ENCODE data around the gene MAP4. TPM values are rescaled to one million over a fixed set of nuclear protein-coding genes. Genes with fewer than 3 reads are reported as not detected.

The MAP4 gene
- total RNA-seq, 1 donor from 2014 or later, result 191 TPM

- peaks cover 75% of the 10 kb centered on the region for H3K36me3 ChIP-seq
- intact Hi-C loops (cut with DNase I), result no loop called here
- H3K4me3 ChIP-seq, result no peak overlapping the region
- no peaks in the 10 kb centered on the region for H3K27me3 ChIP-seq
- H3K4me1 ChIP-seq, result no peaks in the 10 kb centered on the region
- ATAC-seq (no peak), DNase-seq (peak; percentile 59)
- no peak overlapping the region for H3K27ac ChIP-seq
- no peak for TF ChIP-seq CTCF (IDR thresholded peaks at IDR 0.05)
- H3K9me3 ChIP-seq, result no peaks in the 10 kb centered on the region
Observed at GRCh38 chr3:47855461-47856383, 160.5 kb downstream of the MAP4 start.

GRCh38 chr3:47854720-47855455 lies 161.3 kb downstream of the MAP4 start:
- DNase-seq (no peak), ATAC-seq (no peak)
- Histone ChIP-seq H3K27ac (no peak overlapping the region), H3K4me1 (no peaks in the 10 kb centered on the region), H3K36me3 (peaks cover 76% of the 10 kb centered on the region), H3K27me3 (no peaks in the 10 kb centered on the region), H3K4me3 (no peak overlapping the region), H3K9me3 (no peaks in the 10 kb centered on the region)
- intact Hi-C loops (cut with DNase I), result no loop called here
- no peak for TF ChIP-seq CTCF (IDR thresholded peaks at IDR 0.05)

- no peak for DNase-seq
- intact Hi-C loops (cut with DNase I), result no loop called here
- peaks cover 76% of the 10 kb centered on the region for H3K36me3 ChIP-seq
Observed at GRCh38 chr3:47854267-47854666, 161.9 kb downstream of the MAP4 start.

GRCh38 chr3:47852604-47853602 lies 163.3 kb downstream of the MAP4 start:
- Histone ChIP-seq H3K9me3 (no peaks in the 10 kb centered on the region), H3K4me3 (no peak overlapping the region), H3K36me3 (peaks cover 88% of the 10 kb centered on the region), H3K27me3 (no peaks in the 10 kb centered on the region), H3K27ac (no peak overlapping the region), H3K4me1 (no peaks in the 10 kb centered on the region)
- no peak for ATAC-seq
- no peak for TF ChIP-seq CTCF (IDR thresholded peaks at IDR 0.05)
- intact Hi-C loops (cut with DNase I), result no loop called here
- DNase-seq, result no peak

More at GRCh38 chr3:47854267-47854666, 161.9 kb downstream of the MAP4 start:
- no peaks in the 10 kb centered on the region for H3K4me1 ChIP-seq
- TF ChIP-seq CTCF (IDR thresholded peaks at IDR 0.05), result no peak
- no peak for ATAC-seq
- H3K4me3 ChIP-seq, result no peak overlapping the region
- no peaks in the 10 kb centered on the region for H3K27me3 ChIP-seq
- no peaks in the 10 kb centered on the region for H3K9me3 ChIP-seq
- no peak overlapping the region for H3K27ac ChIP-seq

Measured in upper lobe of right lung (tissue), 1 donor.